ENCODE measurements around the gene NTNG2.
A peak's percentile ranks its signal among the peaks of the same experiment; 100 is the strongest.

NTNG2 gene

GRCh38 chr9:132168851-132169250, 7.0 kb downstream of the NTNG2 start:
- H3K27me3 ChIP-seq (replicated peaks): peaks cover 37% of the 10 kb centered on the region
- in situ Hi-C loops (cut with HindIII; ENCODE audit: low pct_ligation_motif_present, low sequenced_read_pairs): no loop called here
- no peak overlapping the region for H3K27ac ChIP-seq
- no peaks in the 10 kb centered on the region for H3K36me3 ChIP-seq (replicated peaks)
- DNase-seq: no peak
- TF ChIP-seq, protein P1, sequence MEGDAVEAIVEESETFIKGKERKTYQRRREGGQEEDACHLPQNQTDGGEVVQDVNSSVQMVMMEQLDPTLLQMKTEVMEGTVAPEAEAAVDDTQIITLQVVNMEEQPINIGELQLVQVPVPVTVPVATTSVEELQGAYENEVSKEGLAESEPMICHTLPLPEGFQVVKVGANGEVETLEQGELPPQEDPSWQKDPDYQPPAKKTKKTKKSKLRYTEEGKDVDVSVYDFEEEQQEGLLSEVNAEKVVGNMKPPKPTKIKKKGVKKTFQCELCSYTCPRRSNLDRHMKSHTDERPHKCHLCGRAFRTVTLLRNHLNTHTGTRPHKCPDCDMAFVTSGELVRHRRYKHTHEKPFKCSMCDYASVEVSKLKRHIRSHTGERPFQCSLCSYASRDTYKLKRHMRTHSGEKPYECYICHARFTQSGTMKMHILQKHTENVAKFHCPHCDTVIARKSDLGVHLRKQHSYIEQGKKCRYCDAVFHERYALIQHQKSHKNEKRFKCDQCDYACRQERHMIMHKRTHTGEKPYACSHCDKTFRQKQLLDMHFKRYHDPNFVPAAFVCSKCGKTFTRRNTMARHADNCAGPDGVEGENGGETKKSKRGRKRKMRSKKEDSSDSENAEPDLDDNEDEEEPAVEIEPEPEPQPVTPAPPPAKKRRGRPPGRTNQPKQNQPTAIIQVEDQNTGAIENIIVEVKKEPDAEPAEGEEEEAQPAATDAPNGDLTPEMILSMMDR (IDR thresholded peaks at IDR 0.05; ENCODE audit: low read depth, low read length, missing control alignments): no peak
- H3K4me3 ChIP-seq (ENCODE audit: low read depth, low read length): no peak overlapping the region

DNA sequence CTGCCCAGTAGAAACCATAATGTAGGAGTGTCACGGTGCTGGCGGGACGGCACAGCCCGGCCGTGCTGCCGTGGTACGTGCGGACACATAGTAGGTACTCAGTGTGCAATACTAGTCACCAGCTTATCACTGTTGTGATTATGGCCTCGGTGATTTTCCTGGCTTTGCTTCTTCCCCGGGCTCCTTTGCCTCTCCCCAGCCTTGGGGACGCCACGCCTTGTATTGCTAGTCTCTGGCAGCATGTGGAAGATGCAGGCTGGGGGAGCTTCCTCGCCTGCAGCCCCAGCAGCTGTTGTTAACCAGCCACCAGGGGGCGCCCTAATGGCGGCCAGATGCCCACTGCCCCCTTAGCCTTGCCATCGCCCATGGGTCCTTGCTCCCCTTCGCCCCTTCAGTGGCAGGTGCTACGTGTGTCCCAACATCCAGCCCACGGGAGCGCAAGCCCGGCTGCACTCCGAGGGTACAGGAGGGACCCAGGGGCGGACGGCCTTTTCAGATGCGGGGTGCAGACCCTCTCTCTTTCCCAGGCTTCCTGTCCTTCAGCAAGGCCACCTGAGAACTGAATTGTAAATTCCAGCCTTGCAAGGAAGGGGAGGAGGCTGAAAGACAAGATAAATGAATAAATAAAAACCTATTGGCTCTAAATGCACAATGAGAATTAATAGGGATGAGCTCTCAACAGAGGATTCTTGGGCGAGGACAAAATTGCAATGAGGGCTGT, 8.0 kb downstream of the NTNG2 start:
- Histone ChIP-seq H3K27ac (no peak overlapping the region), H3K4me3 (ENCODE audit: low read depth, low read length) (no peak overlapping the region), H3K36me3 (replicated peaks) (no peaks in the 10 kb centered on the region), H3K27me3 (replicated peaks) (peaks cover 28% of the 10 kb centered on the region)
- in situ Hi-C loops (cut with HindIII; ENCODE audit: low pct_ligation_motif_present, low sequenced_read_pairs): no loop called here
- TF ChIP-seq, protein P1 (IDR thresholded peaks at IDR 0.05; ENCODE audit: low read depth, low read length, missing control alignments): peak; percentile 89
- no peak for DNase-seq

DNA sequence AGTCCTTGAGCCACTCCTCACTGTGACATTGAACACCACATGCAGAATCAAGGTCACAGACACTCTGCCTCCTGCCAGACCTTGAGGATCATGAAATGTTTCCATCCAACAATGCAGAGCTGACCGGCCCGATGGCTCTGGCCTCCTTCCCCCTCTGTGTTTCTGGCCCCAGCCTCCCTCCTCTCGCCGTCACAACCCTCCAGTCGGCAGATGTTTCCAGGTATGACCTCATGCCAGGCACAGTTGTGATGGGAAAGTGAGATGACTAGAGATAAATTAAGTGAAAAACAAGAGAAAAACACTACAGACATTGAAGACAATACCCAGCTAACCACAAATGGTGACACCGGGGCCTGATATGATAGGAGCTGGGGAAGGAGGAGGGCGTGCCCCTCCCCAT, 9.8 kb downstream of the NTNG2 start:
- in situ Hi-C loops (cut with HindIII; ENCODE audit: low pct_ligation_motif_present, low sequenced_read_pairs): no loop called here
- TF ChIP-seq, protein P1 (IDR thresholded peaks at IDR 0.05; ENCODE audit: low read depth, low read length, missing control alignments): no peak
- DNase-seq: no peak
- Histone ChIP-seq H3K36me3 (replicated peaks) (no peaks in the 10 kb centered on the region), H3K27ac (no peak overlapping the region), H3K4me3 (ENCODE audit: low read depth, low read length) (no peak overlapping the region), H3K27me3 (replicated peaks) (peaks cover 12% of the 10 kb centered on the region)

- TF ChIP-seq, protein P1 (IDR thresholded peaks at IDR 0.05; ENCODE audit: low read depth, low read length, missing control alignments): no peak
- Histone ChIP-seq H3K4me3 (ENCODE audit: low read depth, low read length) (no peak overlapping the region), H3K27ac (no peak overlapping the region), H3K27me3 (replicated peaks) (peaks cover 8% of the 10 kb centered on the region), H3K36me3 (replicated peaks) (no peaks in the 10 kb centered on the region)
- DNase-seq: no peak
- in situ Hi-C loops (cut with HindIII; ENCODE audit: low pct_ligation_motif_present, low sequenced_read_pairs): no loop called here
Observed at GRCh38 chr9:132172185-132172584, 10.3 kb downstream of the NTNG2 start.

- H3K36me3 ChIP-seq (replicated peaks): no peaks in the 10 kb centered on the region
- H3K27me3 ChIP-seq (replicated peaks): peaks cover 10% of the 10 kb centered on the region
- H3K27ac ChIP-seq: no peak overlapping the region
- in situ Hi-C loops (cut with HindIII; ENCODE audit: low pct_ligation_motif_present, low sequenced_read_pairs): no loop called here
- TF ChIP-seq, protein P1 (IDR thresholded peaks at IDR 0.05; ENCODE audit: low read depth, low read length, missing control alignments): no peak
- H3K4me3 ChIP-seq (ENCODE audit: low read depth, low read length): no peak overlapping the region
- DNase-seq: no peak
Observed at GRCh38 chr9:132175431-132175830, 13.6 kb downstream of the NTNG2 start.

GRCh38 chr9:132176338-132176737, 14.5 kb downstream of the NTNG2 start:
- no peak for DNase-seq
- in situ Hi-C loops (cut with HindIII; ENCODE audit: low pct_ligation_motif_present, low sequenced_read_pairs): no loop called here
- TF ChIP-seq, protein P1 (IDR thresholded peaks at IDR 0.05; ENCODE audit: low read depth, low read length, missing control alignments): no peak
- peaks cover 15% of the 10 kb centered on the region for H3K27me3 ChIP-seq (replicated peaks)
- H3K4me3 ChIP-seq (ENCODE audit: low read depth, low read length): no peak overlapping the region
- H3K27ac ChIP-seq: no peak overlapping the region
- no peaks in the 10 kb centered on the region for H3K36me3 ChIP-seq (replicated peaks)
